UCSD-AML1 (cell line): Measurements from ENCODE around the gene PDZD11.
"Not testable (repeated sequence)": the region's sequence is repeated elsewhere in the genome, so short reads cannot be mapped to it uniquely, and the experiment has no call there.

Experiments used
- DNase-seq: peaks from one replicate; lab custom pipeline; 2025; ENCODE audit not compliant: unreplicated experiment; lab: John Stamatoyannopoulos, UW

Gene PDZD11

DNA sequence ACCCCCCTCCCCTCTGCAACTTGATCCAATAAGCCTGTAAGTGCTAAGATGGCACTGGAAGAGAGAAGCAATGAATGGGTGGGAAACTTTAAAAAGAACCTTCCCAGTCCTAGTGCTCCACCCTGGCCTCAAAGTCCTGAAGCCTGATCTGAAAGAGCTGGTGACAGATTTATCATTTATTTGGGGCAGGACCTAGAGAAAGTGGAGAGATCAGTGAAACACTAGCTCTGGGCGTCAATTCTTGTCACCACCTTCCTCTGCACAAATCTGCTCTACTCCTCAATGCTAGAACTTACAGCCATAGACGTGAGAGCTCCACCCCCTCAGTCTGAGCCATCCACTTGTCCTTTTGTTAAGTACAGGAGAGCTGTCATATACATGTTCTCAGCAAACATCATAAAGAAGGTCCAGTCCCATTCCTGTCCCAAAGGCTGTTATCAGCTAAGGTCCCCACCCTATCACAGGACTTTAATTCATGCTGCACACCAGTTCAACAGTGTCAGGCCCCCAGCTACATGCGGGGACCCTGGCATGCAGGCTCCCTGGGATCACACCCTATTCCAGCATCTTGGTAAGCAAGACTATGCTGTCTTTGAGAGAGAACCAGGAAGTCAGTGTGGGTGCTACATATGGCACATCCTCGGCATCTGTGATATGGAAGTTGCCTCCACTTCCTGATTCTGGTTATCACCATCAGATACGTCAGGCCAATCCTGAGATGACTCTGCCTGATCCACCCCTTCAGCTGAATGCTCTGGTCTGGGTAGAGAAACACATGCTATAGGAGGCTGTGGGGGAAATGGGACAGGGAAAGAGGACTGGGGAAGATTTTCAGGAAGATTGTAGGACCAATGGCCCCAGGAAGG, 32.1 kb downstream of the PDZD11 start:
- DNase-seq = no peak

DNA sequence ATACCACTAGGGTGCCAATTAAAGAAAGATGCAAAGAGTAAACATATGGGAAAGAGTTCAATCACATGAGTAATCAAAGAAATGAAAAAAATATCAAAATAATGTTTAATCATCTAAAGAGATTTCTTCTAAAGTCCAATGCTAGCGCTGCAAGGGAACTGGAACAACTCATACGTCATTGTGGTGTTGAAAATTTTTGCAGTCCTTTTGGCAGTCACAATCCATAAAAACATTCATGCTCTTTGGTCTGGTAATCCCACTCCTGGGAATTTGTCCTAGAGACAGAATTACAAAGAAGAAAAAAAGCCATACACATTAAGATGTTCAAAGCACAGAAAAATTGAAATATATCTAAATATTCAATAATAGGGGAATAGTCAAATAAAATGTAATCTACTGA, 34.3 kb downstream of the PDZD11 start:
- DNase-seq = no peak

DNA sequence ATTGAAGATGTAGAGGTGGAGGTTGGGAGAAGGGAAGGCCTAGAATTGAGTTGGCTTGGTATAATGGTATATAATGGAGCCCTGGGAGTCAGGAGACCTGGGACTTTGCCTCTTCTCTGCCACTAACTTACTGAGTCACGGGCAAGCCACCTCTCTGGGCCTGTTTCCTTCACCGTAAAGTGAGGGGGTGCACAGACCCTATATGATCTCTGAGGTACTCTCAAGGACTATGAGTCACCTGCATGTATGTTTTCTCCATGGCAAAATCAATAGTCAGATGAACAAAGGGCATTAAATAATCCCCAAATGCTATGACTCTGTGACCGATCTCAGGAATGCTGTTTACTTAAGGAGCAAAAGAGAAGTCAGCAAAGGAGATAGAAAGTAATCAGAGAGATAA, 34.8 kb downstream of the PDZD11 start:
- DNase-seq = no peak

DNA sequence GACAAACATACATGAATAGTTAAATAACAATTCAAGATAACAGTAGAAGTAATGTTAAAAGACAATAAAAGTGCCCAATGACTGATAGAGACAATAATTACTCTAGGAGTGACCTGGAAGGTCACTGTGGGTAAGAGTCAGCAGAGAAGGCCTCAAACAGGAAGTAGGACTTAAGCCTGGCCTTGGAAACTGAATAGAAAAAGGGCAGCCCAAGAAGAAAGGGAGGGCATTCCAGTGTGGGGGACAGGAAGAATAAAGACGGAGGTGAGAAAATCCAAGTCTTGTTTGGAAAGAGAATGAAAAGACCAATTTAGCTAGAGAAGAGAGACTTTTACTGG, 35.7 kb downstream of the PDZD11 start:
- no peak for DNase-seq

DNA sequence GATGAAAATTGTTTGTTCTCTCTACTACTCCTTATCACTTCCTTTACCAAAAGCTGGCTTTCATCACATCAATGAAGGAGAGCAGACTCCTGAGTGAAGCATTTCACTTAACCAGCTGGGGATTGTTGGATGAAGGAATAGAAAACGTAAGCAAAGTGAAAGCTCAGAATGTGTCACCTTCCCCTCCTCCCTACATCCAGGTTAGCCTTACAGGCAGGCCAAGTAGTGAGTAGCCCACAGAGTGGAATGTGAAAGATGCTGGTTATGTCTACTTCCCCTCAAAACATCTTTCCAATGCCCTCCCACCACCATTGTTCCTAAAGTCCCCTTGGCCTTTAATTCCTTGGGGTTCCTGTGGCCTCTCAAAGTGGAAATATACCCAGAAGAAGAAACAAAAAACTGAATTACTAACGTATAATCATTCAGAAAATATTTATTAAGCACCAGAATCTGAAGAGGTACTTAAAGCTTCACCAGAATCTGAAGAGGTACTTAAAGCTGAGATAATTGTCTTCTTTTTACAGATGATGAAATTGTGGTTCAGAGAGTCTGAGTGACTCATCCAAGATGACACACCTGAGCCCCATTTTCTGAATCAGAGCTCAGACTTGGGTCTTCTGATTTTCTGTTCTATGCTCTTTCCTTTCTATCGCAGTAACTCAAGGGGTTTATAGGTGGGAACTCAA, 36.2 kb downstream of the PDZD11 start:
- DNase-seq = no peak

DNA sequence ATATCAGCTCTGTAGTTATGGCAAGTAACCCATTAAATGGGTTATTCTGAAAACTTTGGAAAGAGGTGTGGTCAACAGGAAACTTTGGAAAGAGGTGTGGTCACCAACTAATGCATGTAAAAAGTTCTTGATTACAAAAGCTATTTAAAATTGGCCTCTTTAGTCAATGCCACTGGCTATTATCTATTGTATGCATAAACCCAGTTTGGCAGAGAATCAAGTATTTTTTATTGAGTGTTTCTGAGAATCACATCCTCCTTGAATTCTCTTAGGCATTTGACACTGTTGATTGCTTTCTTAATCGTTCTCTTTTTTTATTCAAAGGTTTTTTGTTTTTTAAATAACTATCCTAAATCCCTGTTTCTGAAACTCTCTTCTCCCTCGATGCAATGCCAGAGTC, 37.2 kb downstream of the PDZD11 start:
- no peak for DNase-seq

DNA sequence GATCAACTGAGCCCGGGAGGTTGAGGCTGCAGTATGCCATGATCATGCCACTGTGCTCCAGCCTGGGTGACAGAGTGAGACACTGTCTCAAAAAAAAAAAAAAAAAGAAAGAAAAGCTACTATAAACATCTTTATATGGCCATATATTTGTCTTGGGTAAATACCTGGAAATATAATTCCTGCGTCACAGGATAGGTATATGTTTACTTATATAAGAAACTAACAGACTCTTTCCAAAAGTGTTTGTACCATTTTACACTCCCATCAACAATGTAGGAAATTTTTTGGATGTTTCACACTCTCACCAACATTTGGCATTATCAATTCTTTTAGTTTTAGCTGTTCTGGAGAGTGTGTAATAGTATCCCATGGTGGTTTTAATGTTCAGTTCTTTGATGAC, 42.5 kb downstream of the PDZD11 start:
- no peak for DNase-seq

DNA sequence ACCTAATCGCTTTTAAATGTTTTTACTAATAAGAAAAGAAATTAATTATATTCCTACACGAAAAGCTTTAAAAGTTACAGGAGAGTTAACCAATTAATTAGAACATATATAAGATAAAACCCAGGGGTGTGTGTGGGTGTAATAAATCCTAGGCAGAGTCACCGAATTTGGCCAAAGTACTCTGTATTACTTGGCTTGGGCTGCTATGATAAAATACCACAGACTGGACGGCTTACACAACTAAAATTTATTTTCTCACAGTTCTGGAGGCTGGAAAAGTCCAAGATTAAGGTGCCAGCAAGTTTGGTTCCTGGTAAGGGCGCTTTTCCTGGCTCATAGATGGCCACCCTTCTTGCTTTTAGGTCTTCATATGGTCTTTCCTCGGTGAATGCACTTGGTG, 44.8 kb downstream of the PDZD11 start:
- DNase-seq = no peak

DNA sequence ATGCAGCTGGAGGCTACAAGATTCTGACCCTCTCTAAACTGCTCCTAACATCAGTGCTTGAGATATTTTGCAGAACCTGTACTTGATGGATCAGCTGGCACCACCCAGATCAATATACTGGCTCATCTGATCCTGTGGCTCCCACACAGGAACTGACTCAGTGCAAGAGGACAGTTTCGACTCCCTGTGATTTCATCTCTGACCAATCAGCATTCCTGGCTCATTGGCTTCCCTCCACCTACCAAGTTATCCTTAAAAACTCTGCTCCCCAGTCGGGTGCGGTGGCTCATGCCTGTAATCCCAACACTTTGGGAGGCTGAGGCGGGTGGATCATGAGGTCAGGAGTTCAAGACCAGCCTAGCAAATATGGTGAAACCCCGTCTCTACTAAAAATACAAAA, 46.1 kb downstream of the PDZD11 start:
- DNase-seq = not testable (repeated sequence)

DNA sequence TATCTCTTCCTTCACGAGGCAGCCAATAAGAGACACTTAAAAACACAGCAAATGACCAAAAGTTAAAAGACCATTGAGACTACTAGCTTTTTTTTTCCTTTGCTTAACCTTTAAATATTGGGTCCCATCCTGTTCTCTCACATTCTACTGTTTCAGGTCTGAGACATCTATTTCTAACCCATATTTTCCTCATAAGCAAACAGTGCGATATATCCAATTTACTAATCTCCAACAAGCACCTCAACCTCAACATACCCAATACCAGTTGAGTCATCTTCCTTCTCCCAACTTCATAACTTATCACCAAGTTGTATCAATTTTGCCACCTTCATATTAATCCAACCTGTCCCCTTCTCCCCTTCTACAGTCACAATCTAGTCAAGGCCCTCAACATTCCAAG, 48.2 kb downstream of the PDZD11 start:
- no peak for DNase-seq

DNA sequence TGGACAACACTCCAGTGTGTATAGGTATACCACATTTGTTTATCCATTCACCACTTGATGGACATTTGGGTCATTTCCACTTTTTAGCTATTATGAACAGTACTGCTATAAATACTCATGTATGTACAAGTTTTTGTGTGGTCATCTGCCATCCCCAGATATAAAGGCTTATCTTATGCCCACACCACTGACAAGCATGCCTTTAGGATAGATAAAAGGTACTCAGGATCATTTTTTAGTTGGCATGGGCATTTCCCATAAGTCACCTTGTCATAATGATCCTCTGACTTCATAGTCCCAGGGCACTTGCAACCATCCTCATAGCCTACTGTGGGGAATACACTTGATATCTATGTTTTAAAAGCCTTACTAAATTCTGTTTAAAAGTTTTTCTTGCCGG, 49.0 kb downstream of the PDZD11 start:
- no peak for DNase-seq
